Stomach (tissue), 4 donors: ENCODE results near the gene OTOS.

Experiments
- CTCF ChIP-seq, 7 experiments: fragments of 450-650 bp in 4 of 7; fragments of 200-600 bp in 3 of 7; sonication (generic) in 3 of 7; IDR thresholded peaks; one replicate each; pipeline ENCODE4 v1.5.1; 2016 to 2019; ENCODE audit warnings: antibody characterized with exemption in 7 of 7, control low read depth in 2 of 7, mild to moderate bottlenecking in 1 of 7
- EP300 ChIP-seq: sonication (generic); formaldehyde crosslinking; IDR thresholded peaks from one replicate; pipeline ENCODE4 v1.6.1; 2017; ENCODE audit warnings: antibody characterized with exemption
- POLR2A ChIP-seq, 4 donors: fragments of 450-650 bp; IDR thresholded peaks; one replicate each; pipeline ENCODE4 v1.6.1; 2016; ENCODE audit warnings: antibody characterized with exemption in 4 of 4, control low read depth in 2 of 4, mild to moderate bottlenecking in 1 of 4, moderate library complexity in 1 of 4
- POLR2AphosphoS5 ChIP-seq, 3 donors: sonication (generic); formaldehyde crosslinking; IDR thresholded peaks; one replicate each; pipeline ENCODE4 v1.6.1; 2016; ENCODE audit warnings: antibody characterized with exemption in 3 of 3

- TF ChIP-seq CTCF (IDR thresholded peaks at IDR 0.05) (no peak), POLR2A (IDR thresholded peaks at IDR 0.05) (no peak), POLR2AphosphoS5 (IDR thresholded peaks at IDR 0.05) (no peak), EP300 (no peak)
These were observed 21.6 kb upstream of the OTOS start for GRCh38 chr2:240162032-240162431.
